HG03097 (cell line): ENCODE measurements around the gene NTPCR.

ENCODE experiments used
- ATAC-seq: cut with Tn5 transposase; IDR thresholded peaks from one replicate; pipeline ENCODE4 v1.9.1; 2021; ENCODE audit not compliant: unreplicated experiment, low FRiP score

NTPCR gene

DNA sequence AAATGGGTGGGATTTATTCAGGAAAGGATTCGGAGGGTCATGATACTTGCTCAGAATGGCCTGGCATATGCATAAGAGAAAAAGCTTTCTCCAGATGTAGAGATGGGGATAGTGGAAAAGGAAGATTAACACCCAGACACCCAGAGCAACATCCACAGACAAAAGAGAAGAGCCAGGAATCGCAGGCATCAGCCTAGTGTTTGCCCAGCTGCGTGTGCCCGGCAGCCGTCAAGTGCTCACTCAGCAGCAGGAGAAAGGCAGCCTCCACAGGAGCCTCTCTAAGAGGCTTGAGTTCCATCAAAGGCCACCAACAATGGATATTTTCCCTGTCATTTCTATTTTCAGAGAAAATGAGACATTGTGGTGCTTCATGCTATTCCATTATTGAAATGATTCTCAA lies 54.7 kb downstream of the NTPCR start:
- no peak for ATAC-seq

- ATAC-seq, result no peak
These were observed 55.3 kb downstream of the NTPCR start for GRCh38 chr1:233005703-233006102.

- ATAC-seq, result no peak
These were observed 55.7 kb downstream of the NTPCR start for GRCh38 chr1:233006108-233006507.

GRCh38 chr1:233006541-233006973 lies 56.1 kb downstream of the NTPCR start:
- ATAC-seq, result no peak

DNA sequence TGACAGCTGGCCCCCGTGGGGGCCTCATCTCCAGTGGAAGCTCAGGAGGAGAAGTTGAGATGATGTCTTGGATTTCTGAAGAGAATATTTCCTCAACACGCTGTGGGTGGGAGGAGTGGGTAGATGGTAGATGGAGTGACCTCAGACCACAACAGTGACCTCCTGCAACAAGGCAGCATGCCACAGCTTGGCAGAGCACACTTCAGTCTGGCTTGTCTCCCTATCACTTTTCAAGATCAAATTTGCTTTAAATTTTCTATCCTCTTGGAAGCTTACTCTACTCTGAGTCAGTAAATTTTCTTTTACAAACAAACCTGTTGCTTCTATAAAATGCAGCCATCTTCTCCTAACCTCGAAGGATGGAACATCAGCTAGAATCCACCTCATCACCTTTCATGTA lies 59.7 kb downstream of the NTPCR start:
- ATAC-seq, result no peak

GRCh38 chr1:233012021-233012420 lies 61.6 kb downstream of the NTPCR start:
- no peak for ATAC-seq

GRCh38 chr1:233015965-233016364 lies 65.6 kb downstream of the NTPCR start:
- ATAC-seq, result no peak

- no peak for ATAC-seq
These were observed 66.4 kb downstream of the NTPCR start for GRCh38 chr1:233016798-233017197.

GRCh38 chr1:233019083-233019482 lies 68.7 kb downstream of the NTPCR start:
- no peak for ATAC-seq

DNA sequence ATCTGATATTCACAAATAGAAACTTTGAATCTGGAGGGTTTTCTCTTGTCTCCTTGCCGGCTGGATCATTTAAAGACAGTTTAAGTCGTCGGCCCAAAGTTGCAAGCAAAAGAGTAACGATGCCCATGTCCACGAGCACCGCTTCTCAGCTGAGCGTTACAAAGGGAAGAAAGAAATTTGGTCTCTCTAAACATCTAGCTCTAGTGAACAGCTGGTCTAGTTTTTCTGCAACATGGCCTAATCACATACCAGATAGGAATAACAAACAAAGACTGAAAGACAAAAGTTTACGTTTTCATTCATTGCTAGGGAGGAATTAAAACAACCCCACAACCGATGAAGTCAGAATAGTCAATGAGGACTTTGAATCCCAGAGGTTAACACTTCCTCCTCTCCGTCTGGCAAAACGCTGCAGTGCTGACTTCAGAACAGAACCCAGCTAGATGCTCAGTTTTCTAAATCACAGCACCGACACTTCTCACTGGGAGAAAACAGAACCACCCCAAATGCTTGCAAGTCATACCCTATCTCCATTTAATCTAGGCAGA lies 69.4 kb downstream of the NTPCR start:
- no peak for ATAC-seq

GRCh38 chr1:233020426-233020825 lies 70.0 kb downstream of the NTPCR start:
- no peak for ATAC-seq

DNA sequence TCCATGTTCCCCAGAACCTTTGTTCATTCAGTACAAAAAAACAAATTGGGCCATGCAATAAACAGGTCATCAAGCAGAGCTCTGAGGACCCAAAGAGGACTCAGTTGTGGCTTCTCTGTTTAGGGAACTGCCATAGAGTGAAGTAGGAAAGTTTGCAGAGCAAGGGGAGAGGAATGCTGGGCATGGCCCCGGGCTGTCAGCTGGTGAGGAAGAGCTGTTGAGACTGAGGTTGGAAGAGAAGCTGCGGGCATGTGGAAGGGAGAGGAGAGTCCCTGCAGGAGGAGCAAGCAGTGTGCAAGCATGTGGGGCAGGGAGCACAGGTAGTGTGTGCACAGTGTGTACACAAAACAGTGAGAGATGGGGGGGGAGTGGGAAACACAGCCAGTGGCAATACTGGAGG lies 71.8 kb downstream of the NTPCR start:
- no peak for ATAC-seq

GRCh38 chr1:233024199-233024598 lies 73.8 kb downstream of the NTPCR start:
- ATAC-seq, result no peak

DNA sequence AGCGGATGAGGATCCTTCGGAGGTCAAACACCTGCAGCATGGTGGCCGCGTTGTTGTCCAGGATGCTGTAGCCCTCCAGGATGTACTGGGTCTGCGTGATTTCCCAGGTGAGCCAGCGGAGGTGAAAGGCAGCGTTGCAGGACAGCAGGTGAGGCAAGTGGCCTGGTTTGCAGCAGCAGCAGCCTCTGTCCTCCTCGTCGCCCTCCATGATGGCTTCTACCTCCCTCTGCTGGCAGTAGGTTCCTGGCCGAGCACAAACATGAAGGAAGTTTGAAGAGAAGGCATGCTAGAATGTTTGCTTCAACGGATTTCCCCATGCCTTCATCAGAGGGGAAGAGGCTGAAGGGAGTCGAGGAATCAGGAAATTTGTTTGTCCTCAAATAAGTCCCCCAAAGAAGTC lies 74.7 kb downstream of the NTPCR start:
- no peak for ATAC-seq

GRCh38 chr1:233025567-233025966 lies 75.2 kb downstream of the NTPCR start:
- ATAC-seq, result no peak

GRCh38 chr1:233027046-233027445 lies 76.6 kb downstream of the NTPCR start:
- ATAC-seq, result no peak

GRCh38 chr1:233031521-233031920 lies 81.1 kb downstream of the NTPCR start:
- no peak for ATAC-seq

DNA sequence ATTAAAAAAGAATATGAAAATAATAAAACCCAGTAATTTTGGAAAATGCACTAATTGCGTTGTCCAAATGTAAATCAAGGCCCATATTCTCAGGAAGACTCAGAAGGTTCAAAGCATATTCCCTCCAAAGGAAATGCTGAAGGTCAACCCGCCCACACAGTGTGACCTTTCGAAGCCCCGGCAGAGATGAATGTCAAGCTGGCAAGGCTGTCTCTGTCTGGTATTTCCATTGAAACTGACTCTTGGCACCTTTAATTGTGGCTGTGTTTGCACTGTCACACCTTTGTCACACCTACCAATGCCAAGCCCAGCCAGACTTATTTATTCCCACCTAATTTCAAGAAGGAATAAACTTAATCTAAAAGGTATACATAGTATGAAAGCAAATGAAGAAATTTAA lies 82.5 kb downstream of the NTPCR start:
- ATAC-seq, result no peak

DNA sequence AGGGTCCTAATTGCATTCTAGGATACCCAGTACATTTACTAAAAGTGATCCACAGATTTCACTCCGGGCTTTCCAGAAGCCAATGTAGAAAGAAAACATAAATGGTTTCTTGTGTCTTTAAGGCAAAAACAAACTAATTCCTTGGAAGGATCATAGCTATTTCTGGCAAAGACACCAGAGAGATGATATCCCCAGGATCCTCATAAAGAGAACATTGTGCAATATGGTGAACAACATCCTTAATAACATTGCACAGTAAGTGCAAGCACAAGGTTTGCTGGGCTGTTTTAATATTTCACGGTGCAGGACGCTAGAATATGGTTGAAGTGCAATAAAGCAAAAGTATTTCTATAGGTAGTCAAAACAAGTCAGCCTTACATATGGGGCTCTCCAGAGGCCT lies 83.0 kb downstream of the NTPCR start:
- no peak for ATAC-seq
